Glutamatergic neuron (in vitro differentiated cells): ENCODE measurements around the gene TCERG1L. TPM values are rescaled to one million over a fixed set of nuclear protein-coding genes. Genes with fewer than 3 reads are reported as not detected.

Experiments
- DNase-seq: peaks from one replicate; pipeline ENCODE4 v3.0.0; 2022
- H3K27ac Mint-ChIP-seq: one replicate; pipeline ENCODE4 v1.8.0; 2020; ENCODE audit warnings: mild to moderate bottlenecking, mixed read lengths, inconsistent platforms; ENCODE audit not compliant: unreplicated experiment
- H3K27me3 Mint-ChIP-seq: one replicate; pipeline ENCODE4 v1.8.0; 2020; ENCODE audit warnings: mild to moderate bottlenecking, moderate library complexity, mixed read lengths, inconsistent platforms; ENCODE audit not compliant: unreplicated experiment
- H3K36me3 Mint-ChIP-seq: one replicate; pipeline ENCODE4 v1.8.0; 2020; ENCODE audit warnings: mild to moderate bottlenecking, mixed read lengths, inconsistent platforms; ENCODE audit not compliant: unreplicated experiment
- H3K4me1 Mint-ChIP-seq: one replicate; pipeline ENCODE4 v1.8.0; 2020; ENCODE audit warnings: mild to moderate bottlenecking, low read depth, mixed read lengths, inconsistent platforms; ENCODE audit not compliant: unreplicated experiment
- H3K4me3 Mint-ChIP-seq: one replicate; pipeline ENCODE4 v1.8.0; 2020; ENCODE audit warnings: mild to moderate bottlenecking, mixed read lengths, inconsistent platforms; ENCODE audit not compliant: unreplicated experiment
- H3K9me3 Mint-ChIP-seq: one replicate; pipeline ENCODE4 v1.8.0; 2020; ENCODE audit warnings: mild to moderate bottlenecking, moderate library complexity, mixed read lengths, inconsistent platforms; ENCODE audit not compliant: unreplicated experiment
- CTCF ChIP-seq: fragments of 200-600 bp; sonication (generic); IDR thresholded peaks from one replicate; pipeline ENCODE4 v1.5.0; 2021; ENCODE audit not compliant: partially characterized antibody, unreplicated experiment
- total RNA-seq: library from RNA; stranded (reverse); fragmentation: NEBNext Ultra II Directional; extraction: Animal tissue kit (Norgen Biotek cat#: 25700); gene quantifications from one replicate; pipeline ENCODE4 v1.2.1, GENCODE V29; 2021; ENCODE audit not compliant: unreplicated experiment

Gene TCERG1L
- total RNA-seq, 1 donor from 2014 or later: 2.2 TPM

DNA sequence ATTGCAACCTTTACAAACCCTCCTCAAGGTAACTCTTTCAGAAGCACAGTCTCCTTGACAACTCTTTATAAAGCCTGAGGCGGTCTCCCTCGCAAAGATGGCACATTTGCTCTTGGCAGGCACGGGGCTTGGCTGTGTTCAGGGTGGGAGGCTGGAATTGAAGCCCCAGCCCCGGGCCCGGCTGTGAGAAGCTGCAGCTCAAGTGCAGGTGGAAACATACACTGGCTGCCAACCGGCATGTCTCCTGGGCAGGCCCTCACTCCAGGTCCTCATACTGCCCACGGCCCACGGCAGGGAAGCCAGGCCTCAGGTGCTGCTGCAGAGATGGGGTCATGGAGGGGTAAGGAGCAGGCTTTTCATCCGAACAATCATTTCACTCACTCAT, 194.5 kb downstream of the TCERG1L start:
- Mint-ChIP-seq H3K9me3 (peaks cover 6% of the 10 kb centered on the region), H3K4me1 (peaks cover 4% of the 10 kb centered on the region), H3K27ac (no peak overlapping the region), H3K36me3 (no peaks in the 10 kb centered on the region), H3K27me3 (peaks cover 6% of the 10 kb centered on the region), H3K4me3 (no peak overlapping the region)
- no peak for TF ChIP-seq CTCF
- DNase-seq: no peak

DNA sequence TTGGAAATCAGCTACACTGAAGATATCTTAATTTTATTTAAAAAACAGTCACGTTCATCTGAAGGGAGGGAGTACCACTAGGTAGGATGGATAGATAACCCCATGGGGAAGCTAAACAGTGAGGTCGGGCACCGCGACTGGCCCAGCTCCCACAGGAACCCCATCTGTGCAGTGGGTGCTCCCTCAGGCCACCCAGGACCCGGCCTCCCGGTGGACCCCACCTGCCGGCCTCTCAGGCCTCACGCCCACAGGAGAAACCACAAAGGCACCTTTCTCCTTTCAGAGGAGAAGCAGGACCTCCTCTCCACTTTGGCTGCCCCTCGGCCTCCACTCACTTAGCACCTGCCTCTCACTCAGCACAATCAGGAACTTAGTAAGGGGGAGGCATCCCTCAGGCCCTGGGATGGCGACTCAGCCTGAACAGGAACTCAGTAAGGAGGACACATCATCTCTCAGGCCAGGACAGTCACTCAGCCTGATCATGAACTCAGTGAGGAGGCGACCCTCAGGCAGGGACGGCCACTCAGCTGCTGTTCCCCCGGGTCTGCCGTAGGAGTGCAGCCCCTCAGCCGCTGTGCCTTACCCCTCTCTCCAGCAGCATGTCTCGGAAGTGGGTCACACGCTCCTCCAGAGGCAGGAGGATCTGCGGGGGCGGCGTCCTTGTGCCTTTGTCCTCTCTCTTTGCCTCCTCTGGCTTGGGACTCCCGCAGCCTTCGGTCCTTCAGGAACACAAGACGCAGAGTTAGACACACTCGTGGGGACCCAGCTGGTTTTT, 195.1 kb downstream of the TCERG1L start:
- Mint-ChIP-seq H3K27me3 (peaks cover 6% of the 10 kb centered on the region), H3K9me3 (peaks cover 5% of the 10 kb centered on the region), H3K27ac (no peak overlapping the region), H3K36me3 (no peaks in the 10 kb centered on the region), H3K4me3 (no peak overlapping the region), H3K4me1 (peaks cover 4% of the 10 kb centered on the region)
- no peak for TF ChIP-seq CTCF
- DNase-seq: no peak

GRCh38 chr10:131115801-131116200, 195.7 kb downstream of the TCERG1L start:
- no peak overlapping the region for H3K27ac Mint-ChIP-seq
- H3K4me1 Mint-ChIP-seq: peaks cover 4% of the 10 kb centered on the region
- no peaks in the 10 kb centered on the region for H3K36me3 Mint-ChIP-seq
- H3K4me3 Mint-ChIP-seq: no peak overlapping the region
- H3K9me3 Mint-ChIP-seq: peaks cover 3% of the 10 kb centered on the region
- DNase-seq: no peak
- TF ChIP-seq CTCF: no peak
- peaks cover 4% of the 10 kb centered on the region for H3K27me3 Mint-ChIP-seq

GRCh38 chr10:131115321-131115720, 196.2 kb downstream of the TCERG1L start:
- Mint-ChIP-seq H3K9me3 (peaks cover 3% of the 10 kb centered on the region), H3K36me3 (no peaks in the 10 kb centered on the region), H3K27me3 (peaks cover 4% of the 10 kb centered on the region), H3K4me3 (no peak overlapping the region), H3K27ac (no peak overlapping the region), H3K4me1 (peaks cover 4% of the 10 kb centered on the region)
- DNase-seq: no peak
- TF ChIP-seq CTCF: no peak

GRCh38 chr10:131114846-131115245, 196.7 kb downstream of the TCERG1L start:
- H3K9me3 Mint-ChIP-seq: no peaks in the 10 kb centered on the region
- H3K36me3 Mint-ChIP-seq: no peaks in the 10 kb centered on the region
- H3K4me3 Mint-ChIP-seq: no peak overlapping the region
- TF ChIP-seq CTCF: no peak
- H3K4me1 Mint-ChIP-seq: no peaks in the 10 kb centered on the region
- no peak for DNase-seq
- H3K27ac Mint-ChIP-seq: no peak overlapping the region
- H3K27me3 Mint-ChIP-seq: no peaks in the 10 kb centered on the region
